SK-N-SH (cell line): ENCODE results near the gene ZNF732. TPM values are rescaled to one million over a fixed set of nuclear protein-coding genes. Genes with fewer than 3 reads are reported as not detected.
"Not testable (repeated sequence)": the region's sequence is repeated elsewhere in the genome, so short reads cannot be mapped to it uniquely, and the experiment has no call there.

ENCODE experiments used
- CTCF ChIA-PET: fragments of 300-600, 350-600 bp; formaldehyde crosslinking; extraction: SDS; loops from one replicate; lab custom pipeline; 2021; lab: Yijun Ruan, JAX
- POLR2A ChIA-PET: fragments of 350-600 bp; sonication (Branson Sonifier 250); formaldehyde crosslinking; extraction: SDS; loops from one replicate; lab custom pipeline; 2020; ENCODE audit warnings: antibody characterized with exemption, inconsistent platforms; lab: Yijun Ruan, JAX
- DNase-seq: peaks from one replicate; pipeline ENCODE4 v3.0.0; 2012
- H2AFZ ChIP-seq: fragments of 200-600 bp; sonication (generic); 2 replicates; pipeline ENCODE4 v1.8.1; 2016; ENCODE audit warnings: antibody characterized with exemption, mild to moderate bottlenecking, low read depth
- H3F3A ChIP-seq: fragments of 200-600 bp; sonication (generic); replicated peaks from 2 replicates; pipeline ENCODE3; 2016; ENCODE audit warnings: antibody characterized with exemption, mild to moderate bottlenecking; ENCODE audit not compliant: insufficient read depth
- H3K27ac ChIP-seq, 2 experiments: fragments of 200-500 bp in 1 of 2; fragments of 200-600 bp in 1 of 2; sonication (Bioruptor generic) in 1 of 2; sonication (generic), shearing (Covaris generic) in 1 of 2; 2 replicates each; pipeline versions ENCODE4 v1.5.1 to v1.6.1; 2014 to 2016; ENCODE audit warnings: low read depth in 2 of 2, inconsistent platforms in 1 of 2, low read length in 1 of 2, mild to moderate bottlenecking in 1 of 2, mixed read lengths in 1 of 2
- H3K27me3 ChIP-seq: fragments of 200-600 bp; sonication (generic), shearing (Covaris generic); 2 replicates; pipeline ENCODE4 v1.6.1; 2016; ENCODE audit warnings: mixed run types; ENCODE audit not compliant: insufficient read depth
- H3K36me3 ChIP-seq, 2 experiments: fragments of 200-500 bp in 1 of 2; fragments of 200-600 bp in 1 of 2; sonication (Bioruptor generic) in 1 of 2; sonication (generic) in 1 of 2; replicated peaks in 1 of 2; 2 replicates each; pipeline versions ENCODE3 to v1.5.1; 2014 to 2016; ENCODE audit warnings: low read length in 1 of 2, mild to moderate bottlenecking in 1 of 2; ENCODE audit not compliant: insufficient read depth in 2 of 2, control insufficient read depth in 1 of 2
- H3K4me1 ChIP-seq, 2 experiments: fragments of 200-500 bp in 1 of 2; fragments of 200-600 bp in 1 of 2; sonication (Bioruptor generic) in 1 of 2; sonication (generic), shearing (Covaris generic) in 1 of 2; 2 replicates each; pipeline versions ENCODE4 v1.5.1 to v1.6.1; 2014 to 2016; ENCODE audit warnings: low read depth in 1 of 2, low read length in 1 of 2, mixed run types in 1 of 2; ENCODE audit not compliant: insufficient read depth in 2 of 2, control insufficient read depth in 1 of 2
- H3K4me2 ChIP-seq: fragments of 200-600 bp; sonication (generic), shearing (Covaris generic); 2 replicates; pipeline ENCODE4 v1.6.1; 2017; ENCODE audit warnings: mixed run types
- H3K4me3 ChIP-seq, 2 experiments: fragments of 200-500 bp in 1 of 2; fragments of 200-600 bp in 1 of 2; sonication (Bioruptor generic) in 1 of 2; sonication (generic), shearing (Covaris generic) in 1 of 2; 2 replicates each; pipeline versions ENCODE4 v1.5.1 to v1.8.1; 2014 to 2016; ENCODE audit warnings: low read depth in 2 of 2, inconsistent platforms in 1 of 2, low read length in 1 of 2, mild to moderate bottlenecking in 1 of 2, mixed read lengths in 1 of 2, moderate library complexity in 1 of 2
- H3K79me2 ChIP-seq: fragments of 200-600 bp; sonication (generic); 2 replicates; pipeline ENCODE4 v1.8.1; 2017; ENCODE audit warnings: mild to moderate bottlenecking; ENCODE audit not compliant: insufficient read depth
- H3K9ac ChIP-seq: fragments of 200-600 bp; sonication (generic); 2 replicates; pipeline ENCODE4 v1.6.1; 2017; ENCODE audit warnings: mixed run types
- H3K9me2 ChIP-seq: fragments of 200-600 bp; sonication (generic); 2 replicates; pipeline ENCODE4 v1.6.1; 2017; ENCODE audit warnings: mixed run types
- H3K9me3 ChIP-seq: fragments of 200-600 bp; sonication (generic); 2 replicates; pipeline ENCODE4 v1.6.1; 2017; ENCODE audit warnings: mixed run types, mild to moderate bottlenecking, moderate library complexity
- H4K20me1 ChIP-seq: fragments of 200-600 bp; sonication (generic); 2 replicates; pipeline ENCODE4 v1.6.1; 2017; ENCODE audit warnings: mild to moderate bottlenecking, mixed run types; ENCODE audit not compliant: insufficient read depth
- CHD2 ChIP-seq: fragments of 150-350 bp; IDR thresholded peaks from 2 replicates; pipeline ENCODE4 v1.6.1; 2018; ENCODE audit warnings: low read length; ENCODE audit not compliant: partially characterized antibody
- EP300 ChIP-seq, 2 experiments: IDR thresholded peaks; 2 replicates each; pipeline versions ENCODE4 v1.4.0 to v1.6.1; 2012; ENCODE audit warnings: borderline replicate concordance in 1 of 2, low read depth in 1 of 2, low read length in 1 of 2
- FOSL2 ChIP-seq: IDR thresholded peaks from 2 replicates; pipeline ENCODE4 v1.4.0; 2012; ENCODE audit warnings: low read depth, mild to moderate bottlenecking, moderate library complexity, borderline replicate concordance
- FOXJ3 ChIP-seq: sonication (generic); formaldehyde crosslinking; IDR thresholded peaks from 2 replicates; pipeline ENCODE4 v1.5.1; 2020; ENCODE audit warnings: mild to moderate bottlenecking, missing genetic modification reagents
- FOXM1 ChIP-seq: IDR thresholded peaks from 2 replicates; pipeline ENCODE4 v1.4.0; 2012; ENCODE audit warnings: low read depth, mild to moderate bottlenecking
- GABPA ChIP-seq: IDR thresholded peaks from 2 replicates; pipeline ENCODE4 v1.4.0; 2012; ENCODE audit warnings: low read depth, mild to moderate bottlenecking
- IRF3 ChIP-seq: fragments of 150-350 bp; IDR thresholded peaks from 2 replicates; pipeline ENCODE4 v1.6.1; 2016; ENCODE audit warnings: mild to moderate bottlenecking, low read depth, low read length
- JUND ChIP-seq: IDR thresholded peaks from 2 replicates; pipeline ENCODE4 v1.4.0; 2012
- NFIC ChIP-seq: IDR thresholded peaks from 2 replicates; pipeline ENCODE4 v1.4.0; 2012; ENCODE audit warnings: borderline replicate concordance
- POLR2AphosphoS5 ChIP-seq: IDR thresholded peaks from 2 replicates; pipeline ENCODE4 v1.6.1; 2012; ENCODE audit warnings: low read depth, low read length
- RFX5 ChIP-seq: IDR thresholded peaks from 2 replicates; pipeline ENCODE4 v1.6.1; 2012; ENCODE audit warnings: mild to moderate bottlenecking, improper control_type of control experiment, low read length
- RXRA ChIP-seq: IDR thresholded peaks from 2 replicates; pipeline ENCODE4 v1.4.0; 2012; ENCODE audit warnings: low read depth, mild to moderate bottlenecking, borderline replicate concordance
- SIN3A ChIP-seq: IDR thresholded peaks from 2 replicates; pipeline ENCODE4 v1.6.1; 2012; ENCODE audit warnings: low read depth, mild to moderate bottlenecking, low read length, moderate library complexity, borderline replicate concordance
- SMC3 ChIP-seq: IDR thresholded peaks from 2 replicates; pipeline ENCODE4 v1.6.1; 2012; ENCODE audit warnings: low read depth, low read length, improper control_type of control experiment
- TAF1 ChIP-seq: IDR thresholded peaks from 2 replicates; pipeline ENCODE4 v1.6.1; 2012; ENCODE audit warnings: low read depth, mild to moderate bottlenecking, low read length, moderate library complexity, borderline replicate concordance
- TCF12 ChIP-seq: IDR thresholded peaks from 2 replicates; pipeline ENCODE4 v1.4.0; 2012
- YY1 ChIP-seq: IDR thresholded peaks from 2 replicates; pipeline ENCODE4 v1.4.0; 2012; ENCODE audit warnings: low read depth, mild to moderate bottlenecking
- ZBTB33 ChIP-seq: IDR thresholded peaks from 2 replicates; pipeline ENCODE4 v1.4.0; 2012; ENCODE audit warnings: low read depth, borderline replicate concordance
- WGBS: methylation state at CpG from one replicate; pipeline ENCODE4 v1.1.6; 2017; ENCODE audit warnings: low lambda C conversion rate; 5-methylcytosine and 5-hydroxymethylcytosine counted together
- polyA plus RNA-seq, 3 experiments: library from polyadenylated mRNA; depleted of rRNA; stranded (reverse); fragments of >200 nt; gene quantifications; 2 replicates each; pipeline ENCODE4 v1.2.3, GENCODE V29; 2012

The ZNF732 gene
- polyA plus RNA-seq, 1 of the 3 experiments (the other 2 are of a cell fraction): 0.05 TPM

GRCh38 chr4:309807-310206 is 4.5 kb upstream of the ZNF732 start:
- Histone ChIP-seq H3K4me2 (no peak overlapping the region), H3K79me2 (no peaks in the 10 kb centered on the region), H3K36me3 (no peaks in the 10 kb centered on the region), H3K27ac (no peak overlapping the region), H3K9me2 (no peaks in the 10 kb centered on the region), H3K9me3 (no peaks in the 10 kb centered on the region), H4K20me1 (no peaks in the 10 kb centered on the region), H3K27me3 (no peaks in the 10 kb centered on the region), H3F3A (no peaks in the 10 kb centered on the region), H3K4me3 (no peak overlapping the region), H2AFZ (no peak overlapping the region), H3K9ac (no peak overlapping the region), H3K4me1 (no peaks in the 10 kb centered on the region; a peak in 1 of 4 replicates)
- ChIA-PET POLR2A (no interaction called here), CTCF (no interaction called here)
- TF ChIP-seq JUND (no peak), RFX5 (no peak), POLR2AphosphoS5 (no peak), GABPA (no peak), RXRA (no peak), FOSL2 (no peak), FOXJ3 (CRISPR knock-in tag) (no peak), TCF12 (no peak), ZBTB33 (no peak), EP300 (IDR thresholded peaks at IDR 0.05; ENCODE audit: borderline replicate concordance in 1 of 2, low read depth in 1 of 2, low read length in 1 of 2) (no peak), SMC3 (no peak), CHD2 (no peak), IRF3 (no peak), NFIC (no peak), YY1 (no peak), TAF1 (no peak), FOXM1 (no peak), SIN3A (no peak)
- DNase-seq: no peak
- 19% methylated on average over 1 of the region's 1 CpG for WGBS

- Histone ChIP-seq H3K27me3 (no peaks in the 10 kb centered on the region), H3K9ac (no peak overlapping the region), H3K4me3 (no peak overlapping the region), H4K20me1 (no peaks in the 10 kb centered on the region), H2AFZ (no peak overlapping the region), H3K36me3 (no peaks in the 10 kb centered on the region), H3K9me2 (no peaks in the 10 kb centered on the region), H3K79me2 (no peaks in the 10 kb centered on the region; the same call in 1 of the 2 replicates), H3K27ac (no peak overlapping the region), H3K9me3 (no peaks in the 10 kb centered on the region), H3K4me1 (no peaks in the 10 kb centered on the region; a peak in 1 of 4 replicates), H3K4me2 (no peak overlapping the region), H3F3A (no peaks in the 10 kb centered on the region)
- ChIA-PET CTCF (no interaction called here), POLR2A (no interaction called here)
- WGBS: 70% methylated on average over 3 of the region's 3 CpGs
- no peak for TF ChIP-seq FOXJ3 (CRISPR knock-in tag)
- TF ChIP-seq RXRA: no peak
- DNase-seq: no peak
These were observed 1.3 kb upstream of the ZNF732 start for GRCh38 chr4:306551-306961.

GRCh38 chr4:304516-304915 is 758 bp downstream of the ZNF732 start:
- H3K36me3 ChIP-seq, H3K79me2 ChIP-seq, H4K20me1 ChIP-seq, H3F3A ChIP-seq, H3K9me2 ChIP-seq, H3K4me1 ChIP-seq, H3K27me3 ChIP-seq, CTCF ChIA-PET, H3K9me3 ChIP-seq, DNase-seq, POLR2A ChIA-PET, H3K27ac ChIP-seq: not testable (repeated sequence)
- H3K9ac ChIP-seq: peak overlapping the region; percentile 51; the same call in 1 of the 2 replicates
- H2AFZ ChIP-seq: peak overlapping the region; percentile 69; the same call in 1 of the 2 replicates
- 15% methylated on average over 14 of the region's 20 CpGs for WGBS
- peak overlapping the region; percentile 56 to 57 for H3K4me3 ChIP-seq
- H3K4me2 ChIP-seq: peak overlapping the region; percentile 72
